ENCODE measurements around the gene FIBCD1.

GRCh38 chr9:130892477-130893304, 46.4 kb downstream of the FIBCD1 start:
- TF ChIP-seq POLR2A (IDR thresholded peaks at IDR 0.05) (no peak), EP300 (IDR thresholded peaks at IDR 0.05) (no peak)

Measured in stomach (tissue), 4 donors.